Stimulated activated CD8-positive, alpha-beta memory T cell treated with anti-CD3 and anti-CD28 coated beads, Interleukin-7, amount 100 ng/mL, for 48 hours (primary cell): ENCODE results near the gene SUPT4H1.

Experiments
- DNase-seq, 2 donors: peaks; one replicate each; pipeline ENCODE4 v3.0.0-alpha.2; 2020; ENCODE audit warnings: low read depth in 1 of 2; ENCODE audit errors: extremely low read depth in 1 of 2

SUPT4H1 gene

GRCh38 chr17:58307468-58308172 is 44.4 kb downstream of the SUPT4H1 start:
- no peak for DNase-seq

- no peak for DNase-seq
These were observed 45.7 kb downstream of the SUPT4H1 start for GRCh38 chr17:58306131-58306951.

GRCh38 chr17:58305626-58306025 is 46.4 kb downstream of the SUPT4H1 start:
- DNase-seq = no peak

- DNase-seq = no peak
These were observed 47.1 kb downstream of the SUPT4H1 start for GRCh38 chr17:58304750-58305486.

GRCh38 chr17:58303971-58304749 is 47.8 kb downstream of the SUPT4H1 start:
- DNase-seq = peak in 1 of 2 donors; percentile 31

- DNase-seq = no peak
These were observed 48.9 kb downstream of the SUPT4H1 start for GRCh38 chr17:58302919-58303585.

- no peak for DNase-seq
These were observed 49.7 kb downstream of the SUPT4H1 start for GRCh38 chr17:58302171-58302918.

- DNase-seq = no peak
These were observed 50.4 kb downstream of the SUPT4H1 start for GRCh38 chr17:58301504-58302150.

GRCh38 chr17:58300336-58300735 is 51.7 kb downstream of the SUPT4H1 start:
- DNase-seq = no peak
